HG03095 (cell line): ENCODE measurements around the gene CDH5.

Experiments used
- ATAC-seq: cut with Tn5 transposase; IDR thresholded peaks from one replicate; pipeline ENCODE4 v1.9.1; 2021; ENCODE audit warnings: moderate library complexity; ENCODE audit not compliant: unreplicated experiment

The CDH5 gene

GRCh38 chr16:66373667-66374066 is 7.2 kb downstream of the CDH5 start:
- no peak for ATAC-seq

- ATAC-seq, result no peak
Observed at GRCh38 chr16:66374176-66374575, 7.7 kb downstream of the CDH5 start.

DNA sequence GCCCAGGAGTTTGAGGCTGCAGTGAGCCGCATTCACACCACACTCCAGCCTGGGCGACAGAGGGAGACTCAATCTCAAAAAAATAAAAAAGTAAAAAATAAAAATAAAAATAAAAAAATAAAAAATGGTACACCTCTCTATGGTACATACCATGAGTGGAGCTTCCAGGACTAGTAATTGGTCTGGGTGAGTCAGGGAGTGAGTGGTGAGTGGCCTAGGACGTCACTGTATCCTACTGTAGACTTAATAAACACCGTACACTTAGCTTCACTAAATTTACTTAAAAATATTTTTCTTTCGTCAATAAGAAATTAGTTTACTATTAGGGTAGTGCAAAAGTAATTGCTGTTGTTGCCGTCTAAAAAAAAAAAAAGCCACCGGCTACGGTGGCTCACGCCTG is 9.0 kb downstream of the CDH5 start:
- ATAC-seq, result no peak

DNA sequence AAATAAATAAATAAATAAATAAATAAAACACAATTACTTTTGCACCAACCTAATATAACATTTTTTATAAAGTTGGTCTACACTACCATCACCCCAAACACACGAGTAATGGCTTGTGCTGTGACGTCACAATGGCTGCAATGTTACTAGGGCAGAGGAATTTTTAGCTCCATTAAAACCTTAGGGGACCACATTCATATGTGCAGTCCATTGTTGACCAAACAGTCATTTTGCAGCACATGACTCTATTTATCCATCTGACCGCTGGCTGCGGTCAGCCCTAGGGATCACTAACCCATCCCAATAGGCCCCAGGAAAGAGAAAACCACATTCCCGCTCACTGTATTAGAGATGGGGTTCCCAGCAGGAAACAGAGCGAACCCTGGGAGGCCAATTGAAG is 9.6 kb downstream of the CDH5 start:
- ATAC-seq, result no peak

GRCh38 chr16:66376577-66377305 is 10.2 kb downstream of the CDH5 start:
- no peak for ATAC-seq

DNA sequence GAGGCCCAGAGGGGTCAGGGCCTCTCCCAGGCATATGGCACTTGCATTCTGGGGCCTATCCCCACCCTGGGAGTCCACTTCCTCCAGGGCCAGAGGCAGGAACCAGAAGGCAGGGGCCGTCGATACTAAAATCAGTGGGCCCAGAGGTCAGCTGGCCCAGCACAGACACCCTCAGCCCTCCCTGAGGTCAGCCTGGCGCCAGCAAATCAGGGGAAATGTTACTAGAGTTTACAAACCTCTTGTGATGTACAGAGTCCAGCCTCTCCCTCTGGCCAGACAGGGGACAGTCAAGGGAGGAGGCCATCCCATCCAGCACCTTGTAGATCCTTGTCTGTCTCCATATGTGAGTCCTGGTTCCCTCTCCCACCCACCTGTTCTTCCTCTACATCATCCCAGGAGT is 10.8 kb downstream of the CDH5 start:
- ATAC-seq, result no peak

- ATAC-seq, result no peak
Observed at GRCh38 chr16:66378741-66379570, 12.5 kb downstream of the CDH5 start.

DNA sequence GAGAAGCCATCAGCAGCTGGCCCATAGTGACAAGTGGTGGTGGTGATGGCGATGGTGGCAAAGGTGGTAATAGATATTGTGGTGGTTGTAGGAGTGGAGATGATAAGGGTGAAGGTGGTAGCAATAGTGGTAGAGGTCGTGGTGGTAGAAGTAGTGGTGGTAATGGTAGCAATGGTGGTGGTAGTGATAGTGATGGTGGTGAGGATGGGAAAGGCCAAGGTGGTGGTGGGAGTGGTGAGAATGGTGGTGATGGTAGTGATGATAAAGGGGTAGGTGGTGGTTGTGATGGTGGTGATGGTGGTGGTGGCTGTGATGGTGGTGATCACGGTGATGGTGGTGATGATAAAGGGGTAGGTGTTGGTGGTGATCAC is 13.1 kb downstream of the CDH5 start:
- no peak for ATAC-seq

DNA sequence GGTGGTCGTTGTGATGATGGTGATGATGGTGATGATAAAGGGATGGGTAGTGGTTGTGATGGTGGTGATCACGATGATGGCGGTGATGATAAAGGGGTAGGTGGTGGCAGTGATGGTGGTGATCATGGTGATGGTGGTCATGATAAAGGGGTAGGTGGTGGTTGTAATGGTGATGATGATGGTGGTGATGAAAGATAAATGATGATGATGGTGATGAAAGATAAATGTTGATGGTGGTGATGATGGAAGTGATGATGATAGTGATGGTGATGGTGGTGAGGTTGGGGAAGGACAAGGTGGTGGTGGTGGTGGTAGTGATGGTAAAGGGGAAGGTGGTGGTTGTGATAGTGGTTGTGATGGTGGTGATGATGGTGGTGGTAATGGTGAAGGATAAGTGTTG is 13.9 kb downstream of the CDH5 start:
- ATAC-seq, result no peak

- ATAC-seq, result no peak
Observed at GRCh38 chr16:66381585-66382170, 15.2 kb downstream of the CDH5 start.

DNA sequence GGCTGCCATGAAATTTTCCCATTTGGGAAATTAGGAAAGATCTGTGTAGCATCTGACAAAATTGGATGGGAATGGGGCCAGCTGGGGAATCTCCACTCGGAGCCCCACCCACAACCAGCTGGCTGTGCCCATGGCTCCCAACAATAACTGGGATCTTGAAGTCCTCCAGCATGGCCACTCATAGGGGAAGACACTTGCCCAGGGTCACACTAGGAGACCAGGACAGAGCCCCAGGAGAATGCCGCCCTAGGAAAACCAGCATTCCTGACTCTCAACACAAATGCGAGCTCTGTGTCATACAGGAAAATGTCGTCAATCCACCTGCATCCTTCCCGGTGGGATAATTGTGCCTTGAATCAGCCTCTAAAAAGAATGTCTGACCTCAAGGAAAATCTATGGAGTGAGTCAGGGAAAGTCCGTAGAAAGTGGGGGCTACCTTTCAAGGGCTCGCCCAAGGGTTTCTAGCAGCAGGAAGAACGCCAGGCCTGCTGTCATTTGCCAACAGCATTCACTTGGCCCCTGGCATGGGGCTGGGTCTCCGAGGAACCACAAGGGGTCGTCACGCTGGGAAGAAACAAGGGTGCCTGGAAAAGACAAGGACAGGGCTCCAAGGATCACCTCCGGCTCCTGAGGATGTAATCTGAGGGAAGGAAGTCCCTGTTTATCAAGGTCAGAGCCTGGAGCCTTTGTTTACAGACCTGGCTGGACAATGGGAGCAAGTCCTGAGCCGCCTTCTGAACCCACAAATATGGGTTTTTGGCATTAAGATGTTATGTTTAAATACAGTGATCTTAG is 15.9 kb downstream of the CDH5 start:
- no peak for ATAC-seq

DNA sequence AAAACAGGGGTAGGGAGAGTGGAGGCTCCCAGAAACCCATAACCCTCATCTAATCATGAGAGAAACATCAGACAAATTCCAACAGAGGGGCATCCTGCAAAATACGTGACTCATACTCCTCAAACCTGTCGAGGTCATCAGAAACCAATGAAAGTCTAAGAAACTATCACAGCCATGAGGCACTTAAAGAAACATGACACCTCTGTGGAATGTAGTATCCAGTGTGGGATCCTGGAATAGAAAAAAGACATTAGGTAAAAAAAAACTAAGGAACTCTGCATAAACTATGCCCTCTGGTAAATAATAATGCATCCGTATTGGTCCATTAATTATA is 16.4 kb downstream of the CDH5 start:
- no peak for ATAC-seq

DNA sequence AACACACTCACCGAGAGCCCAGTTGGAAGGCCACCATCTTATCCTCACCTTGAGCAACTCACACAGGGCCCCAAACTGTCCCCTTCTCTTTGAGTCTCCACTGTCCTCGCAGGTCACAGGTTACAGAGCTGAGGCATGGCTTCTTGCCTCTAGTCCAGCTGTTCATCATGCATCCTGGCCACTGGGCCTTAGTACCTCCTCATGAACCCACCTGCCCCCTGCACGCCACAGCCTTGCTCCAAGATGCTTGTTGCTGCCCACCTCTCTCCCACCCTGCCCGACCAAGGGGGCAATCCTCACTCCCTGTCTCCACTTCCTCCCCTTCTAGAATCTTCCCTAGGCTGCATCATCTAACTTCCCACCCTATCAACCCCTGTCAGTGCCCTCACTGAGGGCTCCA is 17.1 kb downstream of the CDH5 start:
- no peak for ATAC-seq

GRCh38 chr16:66385415-66385814 is 18.9 kb downstream of the CDH5 start:
- no peak for ATAC-seq

GRCh38 chr16:66386629-66387622 is 20.4 kb downstream of the CDH5 start:
- no peak for ATAC-seq

DNA sequence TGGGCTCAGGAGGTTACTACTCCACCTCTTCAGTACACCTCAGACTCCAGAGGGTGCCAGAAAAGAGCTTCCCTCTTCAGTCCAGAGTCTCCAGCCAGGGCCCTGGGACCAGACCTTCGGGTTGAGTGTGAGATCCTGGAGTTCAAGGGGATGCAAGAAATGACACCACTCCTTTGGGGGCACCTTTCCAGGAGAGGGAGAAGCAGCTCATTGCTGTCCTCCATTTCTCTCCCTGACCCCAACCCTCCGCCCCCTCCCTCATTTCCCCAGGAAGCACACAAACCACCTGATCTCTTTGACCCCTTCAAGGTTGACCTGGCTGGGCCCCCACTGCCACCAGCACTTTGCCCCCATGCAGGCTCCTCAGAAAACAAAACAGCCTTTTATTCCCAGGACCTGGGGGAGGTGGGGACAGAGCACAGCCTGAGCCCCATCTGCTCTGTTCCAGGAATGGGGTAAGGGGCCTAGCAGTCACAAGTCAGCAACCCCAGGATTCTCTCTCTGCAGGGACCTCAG is 21.4 kb downstream of the CDH5 start:
- no peak for ATAC-seq

DNA sequence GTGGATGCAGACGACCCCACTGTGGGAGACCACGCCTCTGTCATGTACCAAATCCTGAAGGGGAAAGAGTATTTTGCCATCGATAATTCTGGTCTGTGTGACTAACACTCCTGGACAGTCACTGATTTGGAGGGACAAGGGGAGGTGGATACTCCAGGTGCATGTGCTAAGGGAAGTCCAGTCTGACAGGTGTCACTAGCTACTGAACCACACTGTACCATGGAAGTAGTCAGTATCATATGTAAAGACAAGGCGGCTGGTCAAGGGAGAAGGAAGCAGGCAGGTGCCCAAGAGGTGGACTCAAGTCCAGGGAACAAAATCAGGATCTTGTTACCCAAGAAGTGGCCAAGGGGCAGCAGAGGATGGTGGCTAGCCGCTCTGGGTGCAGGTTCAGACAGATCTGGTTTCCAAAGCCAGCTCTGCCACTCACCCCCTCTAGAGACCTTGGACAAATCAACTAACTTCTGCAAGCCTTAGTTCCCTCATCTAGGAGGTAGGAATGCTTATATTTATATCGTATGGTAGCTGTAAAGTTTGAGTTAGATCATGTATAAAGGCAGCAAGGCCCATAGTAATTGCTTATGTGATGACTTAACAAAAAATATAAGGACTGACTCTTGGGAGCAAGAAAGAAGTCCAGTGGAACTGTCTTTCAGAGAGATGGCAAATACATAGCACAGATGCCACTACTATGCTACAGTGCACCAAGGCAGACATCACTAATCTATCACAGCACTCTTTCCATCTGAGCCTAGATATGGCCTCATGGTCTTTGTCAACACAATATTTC is 22.1 kb downstream of the CDH5 start:
- no peak for ATAC-seq

- no peak for ATAC-seq
Observed at GRCh38 chr16:66389256-66390176, 23.0 kb downstream of the CDH5 start.
